GM19238 (cell line): ENCODE data around the gene S100A12.
"Not testable (repeated sequence)": the region's sequence is repeated elsewhere in the genome, so short reads cannot be mapped to it uniquely, and the experiment has no call there.

Source experiments
- DNase-seq: peaks from one replicate; pipeline ENCODE4 v3.0.0; 2011; ENCODE audit warnings: low spot score; ENCODE audit not compliant: insufficient read length

Gene S100A12

GRCh38 chr1:153353226-153353947 lies 22.0 kb downstream of the S100A12 start:
- peak; percentile 33 for DNase-seq

GRCh38 chr1:153352523-153352922 lies 22.9 kb downstream of the S100A12 start:
- peak; percentile 50 for DNase-seq

DNA sequence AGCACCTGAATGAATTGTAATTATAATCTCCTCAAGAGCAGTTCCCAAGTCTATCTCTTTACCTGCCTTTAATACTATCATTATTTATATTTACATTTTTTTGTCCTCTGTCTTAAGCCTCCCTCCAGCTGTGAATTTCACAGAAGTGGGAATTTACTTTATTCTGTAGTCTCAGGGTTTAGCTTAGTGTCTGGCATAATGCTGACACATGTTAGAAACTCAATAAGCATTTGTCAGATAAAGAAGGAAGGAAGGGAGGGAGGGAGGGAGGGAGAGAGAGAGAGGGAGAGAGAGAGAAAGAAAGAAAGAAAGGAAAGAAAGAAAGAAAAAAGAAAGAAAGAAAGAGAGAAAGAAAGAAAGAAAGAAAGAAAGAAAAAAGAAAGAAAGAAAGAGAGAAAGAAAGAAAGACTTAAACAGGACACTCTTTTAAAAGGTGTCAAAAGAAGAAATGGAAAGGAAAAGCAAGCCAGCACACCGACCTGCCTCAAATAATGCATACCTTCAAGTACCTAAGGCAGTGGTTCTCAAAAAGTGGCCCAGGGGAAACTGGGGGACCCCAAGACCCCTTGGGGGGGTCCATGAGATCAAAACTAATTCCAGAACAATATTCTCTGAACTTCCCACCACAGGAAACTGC lies 25.0 kb downstream of the S100A12 start:
- DNase-seq: no peak

DNA sequence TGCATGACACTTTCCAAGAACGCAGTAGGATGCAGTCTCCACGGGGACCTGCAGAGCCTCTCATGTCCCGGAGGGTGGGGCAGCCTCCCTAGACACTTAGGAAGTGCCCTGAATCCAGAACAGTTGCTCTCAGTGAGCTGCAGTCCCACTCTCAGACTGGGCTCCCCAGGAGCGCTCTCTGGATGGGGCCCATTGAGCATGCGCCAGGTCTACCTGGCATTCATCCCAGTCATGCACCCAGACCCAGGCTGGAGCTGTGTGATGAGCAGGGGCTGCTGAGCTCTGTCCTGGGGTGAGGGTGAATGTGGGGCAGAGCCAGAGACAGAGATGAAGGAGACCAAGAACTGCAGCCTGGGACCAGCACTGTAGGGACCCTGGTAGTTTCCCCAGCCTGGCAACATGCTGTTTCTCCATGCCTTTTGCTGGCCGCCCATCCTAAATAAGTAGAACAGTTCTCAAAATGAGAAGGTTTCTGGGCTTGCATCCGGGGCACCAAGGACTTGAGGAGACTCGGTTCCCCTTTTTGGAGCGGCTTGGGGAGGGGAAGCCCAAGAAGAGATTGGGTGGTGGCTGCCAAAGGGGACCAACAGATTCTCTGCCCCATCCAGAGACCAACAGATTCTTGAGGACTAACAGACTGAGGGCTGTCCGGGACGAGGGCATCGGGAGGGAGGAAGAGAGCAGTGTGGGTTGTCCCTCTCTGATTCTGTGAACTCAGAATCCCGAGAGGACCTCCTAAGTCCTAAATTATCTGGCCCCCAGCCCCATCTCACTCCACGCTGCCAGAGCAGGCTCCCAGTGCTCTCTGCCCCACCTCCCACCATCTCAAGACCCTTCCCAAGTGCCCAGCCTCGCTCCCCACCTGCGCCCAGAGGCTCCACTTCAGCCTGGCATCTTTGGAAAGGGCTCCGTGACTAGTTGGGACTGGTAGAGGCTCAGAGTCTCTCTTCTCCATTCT lies 25.8 kb downstream of the S100A12 start:
- no peak for DNase-seq

DNA sequence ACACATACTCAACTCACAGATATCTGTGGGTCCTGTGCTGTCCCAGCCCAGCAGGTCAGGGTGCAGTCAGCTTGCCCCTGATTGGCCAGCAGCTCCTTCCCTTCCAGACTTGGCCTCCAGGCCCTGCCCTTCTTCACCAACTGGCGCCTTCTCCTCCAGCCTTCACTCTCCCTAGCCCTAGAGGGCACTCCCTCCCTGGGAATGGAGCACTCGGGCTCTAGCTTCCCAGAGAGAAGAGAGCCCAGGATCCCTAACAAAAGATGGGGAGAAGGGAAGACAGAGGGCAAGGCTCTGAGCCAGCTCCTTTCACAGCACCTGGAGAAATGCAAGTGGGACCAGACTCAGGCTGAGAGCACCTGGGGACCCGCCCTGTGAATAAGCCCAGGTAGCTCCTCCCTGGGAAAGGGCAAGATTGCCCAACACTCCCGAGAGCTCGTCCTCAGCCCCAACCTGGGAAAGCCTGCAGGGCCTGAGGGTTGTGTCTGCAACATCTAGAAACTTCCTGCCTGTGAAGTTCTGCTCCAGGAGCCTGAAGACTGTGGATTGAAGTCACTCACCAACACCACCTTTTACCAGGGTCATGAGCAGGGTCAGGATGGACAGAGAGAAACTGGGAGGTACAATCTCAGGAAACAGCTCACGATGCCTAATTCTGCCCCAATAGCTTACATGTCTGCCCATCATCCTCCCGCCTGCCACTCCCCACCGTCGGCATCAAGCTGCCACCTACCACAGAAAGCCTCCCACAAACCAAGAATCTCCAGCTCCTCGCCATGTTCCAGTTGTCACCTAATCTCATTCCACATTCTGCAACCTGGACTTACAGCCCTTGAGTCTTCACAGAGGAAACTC lies 26.7 kb downstream of the S100A12 start, which contains the start of gene PGLYRP4:
PGLYRP4 (minus strand) TSS at position 331 of the 852 bp plus-strand sequence. CDS start 909 bp downstream, outside the sequence.
- DNase-seq: no peak

- no peak for DNase-seq
These were observed 27.6 kb downstream of the S100A12 start for GRCh38 chr1:153347856-153348255.

DNA sequence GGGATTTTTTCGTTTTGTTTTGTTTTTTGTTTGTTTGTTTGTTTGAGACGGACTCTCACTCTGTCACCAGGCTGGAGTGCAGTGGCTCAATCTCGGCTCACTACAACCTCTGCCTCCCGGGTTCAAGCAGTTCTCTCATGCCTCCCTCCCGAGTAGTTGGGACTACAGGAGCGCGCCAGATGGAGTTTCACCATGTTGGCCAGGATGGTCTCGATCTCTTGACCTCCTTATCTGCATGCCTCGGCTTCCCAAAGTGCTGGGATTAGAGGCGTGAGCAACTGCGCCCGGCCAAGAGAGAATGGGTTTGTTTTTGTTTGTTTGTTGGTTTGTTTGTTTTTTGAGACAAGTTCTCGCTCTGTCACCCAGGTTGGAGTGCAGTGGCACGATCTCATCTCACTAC lies 28.4 kb downstream of the S100A12 start:
- not testable (repeated sequence) for DNase-seq

- no peak for DNase-seq
These were observed 29.2 kb downstream of the S100A12 start for GRCh38 chr1:153346077-153346723.

GRCh38 chr1:153345187-153346076 lies 30.0 kb downstream of the S100A12 start:
- no peak for DNase-seq

GRCh38 chr1:153344718-153345025 lies 30.7 kb downstream of the S100A12 start:
- DNase-seq: no peak

DNA sequence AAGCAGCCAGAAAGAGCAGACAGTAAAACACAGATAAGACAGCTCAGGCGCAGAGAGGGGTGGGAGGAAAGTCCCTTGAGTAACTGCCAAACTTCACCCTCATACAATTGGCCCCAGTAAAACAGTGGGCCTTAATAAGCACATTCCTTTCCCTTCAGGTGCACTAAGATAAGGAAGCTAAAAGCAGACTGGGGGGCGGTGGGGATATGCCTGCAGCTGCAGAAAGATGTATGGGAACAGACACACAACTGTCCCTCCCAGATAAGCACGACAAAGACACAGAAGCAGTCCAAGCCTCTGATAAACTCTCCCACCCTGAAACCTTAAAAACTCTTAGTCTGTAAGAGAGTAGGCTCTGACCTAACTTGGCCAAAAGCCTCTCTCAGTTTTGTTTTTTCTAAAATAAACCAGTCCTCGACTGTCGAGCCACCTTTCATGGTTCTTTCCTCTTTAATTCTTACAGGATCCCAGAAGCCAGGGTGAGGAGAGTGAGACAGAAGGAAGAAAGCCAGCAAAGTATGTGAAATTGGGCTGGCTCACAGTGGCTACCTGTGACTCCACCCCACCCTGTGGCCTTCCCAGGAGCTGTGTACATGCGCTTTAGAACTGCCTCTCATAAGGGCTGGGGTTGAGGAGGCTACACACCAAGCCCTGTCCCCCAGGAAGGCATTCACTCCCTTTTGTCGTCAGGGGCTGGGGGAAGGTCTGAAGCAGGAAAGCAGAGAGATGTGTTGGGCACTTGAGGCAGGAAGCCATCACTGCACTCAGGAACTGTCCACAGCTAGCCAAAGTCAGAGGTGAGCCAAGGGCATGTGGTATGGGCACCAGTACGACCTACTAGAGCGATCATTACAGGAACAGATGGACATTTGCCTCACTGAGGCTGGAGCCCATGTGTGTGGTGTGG lies 31.4 kb downstream of the S100A12 start:
- DNase-seq: no peak

DNA sequence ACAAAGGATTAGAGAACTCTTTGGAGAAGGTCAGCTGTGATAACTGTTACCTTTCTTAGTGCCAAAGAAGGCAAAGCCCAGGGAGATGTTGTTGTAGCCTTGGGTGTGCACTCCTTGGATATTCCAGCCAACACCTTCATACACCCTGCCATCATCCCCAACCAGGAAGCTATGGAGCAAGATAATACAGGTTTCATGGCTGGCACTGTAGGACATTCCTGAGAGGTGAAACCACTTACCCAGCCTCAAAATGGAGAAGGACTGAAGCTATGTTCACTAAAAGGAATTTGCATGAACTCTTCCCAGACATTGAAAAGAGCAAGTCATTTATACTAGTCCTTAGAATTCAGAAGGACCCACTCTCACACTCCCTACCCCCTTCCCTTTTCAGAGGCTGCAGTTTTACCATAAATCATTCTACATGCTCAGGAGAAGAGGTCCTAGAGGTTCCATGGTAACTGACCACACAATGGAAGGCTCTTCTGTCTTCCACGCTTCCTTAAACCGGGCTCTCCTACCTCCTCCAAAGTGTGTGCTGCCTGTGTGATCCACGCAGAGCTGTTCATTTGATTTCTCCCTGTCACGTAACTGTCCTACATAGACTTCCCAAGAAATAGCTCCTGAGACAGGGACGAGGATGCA lies 32.3 kb downstream of the S100A12 start:
- no peak for DNase-seq

DNA sequence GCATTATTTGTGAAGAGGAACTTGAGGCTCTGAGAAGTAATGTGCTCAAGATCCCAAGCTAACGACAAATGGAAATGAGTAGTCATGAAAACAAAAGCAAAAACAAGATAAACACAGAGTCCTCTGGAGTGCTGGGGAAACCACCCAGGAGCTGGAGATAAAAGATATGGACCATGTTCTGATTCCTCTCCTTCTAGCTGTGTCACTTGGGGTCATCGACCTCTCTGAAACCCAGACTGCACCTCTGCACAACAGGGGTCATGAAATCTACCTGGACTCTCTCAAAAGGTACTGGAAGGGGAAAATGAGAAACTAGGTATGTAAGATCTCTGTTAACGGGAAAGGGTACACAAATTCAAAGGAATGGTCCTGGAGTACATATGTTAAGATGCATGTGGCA lies 33.2 kb downstream of the S100A12 start:
- DNase-seq: no peak

DNA sequence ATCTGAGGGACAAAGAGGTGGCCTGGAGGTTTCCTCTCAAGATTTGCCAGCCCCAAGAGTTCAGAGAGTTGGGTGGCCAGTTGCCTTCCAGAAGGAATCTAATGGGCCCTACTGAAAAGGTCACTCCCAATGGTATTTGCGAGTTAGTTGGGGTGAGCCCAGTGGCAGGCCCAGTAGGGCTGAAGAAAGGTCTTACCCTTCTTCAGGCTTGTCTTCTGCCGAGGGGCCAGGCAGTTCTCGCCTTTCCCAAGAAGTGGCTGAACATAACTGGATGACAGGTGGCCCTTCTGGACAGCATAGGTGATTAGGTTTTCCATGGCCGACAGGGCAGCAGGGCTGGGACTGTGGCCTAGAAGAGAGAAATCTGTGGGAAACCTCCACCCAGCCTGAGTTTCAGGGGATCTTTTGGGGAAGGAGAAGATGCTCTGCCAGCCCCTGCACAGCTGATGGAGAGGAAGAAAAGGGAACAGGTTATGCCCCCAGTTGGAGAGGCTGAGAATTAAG lies 33.9 kb downstream of the S100A12 start:
- DNase-seq: no peak

- no peak for DNase-seq
These were observed 35.1 kb downstream of the S100A12 start for GRCh38 chr1:153340356-153340755.

- no peak for DNase-seq
These were observed 35.6 kb downstream of the S100A12 start for GRCh38 chr1:153339802-153340201.

DNA sequence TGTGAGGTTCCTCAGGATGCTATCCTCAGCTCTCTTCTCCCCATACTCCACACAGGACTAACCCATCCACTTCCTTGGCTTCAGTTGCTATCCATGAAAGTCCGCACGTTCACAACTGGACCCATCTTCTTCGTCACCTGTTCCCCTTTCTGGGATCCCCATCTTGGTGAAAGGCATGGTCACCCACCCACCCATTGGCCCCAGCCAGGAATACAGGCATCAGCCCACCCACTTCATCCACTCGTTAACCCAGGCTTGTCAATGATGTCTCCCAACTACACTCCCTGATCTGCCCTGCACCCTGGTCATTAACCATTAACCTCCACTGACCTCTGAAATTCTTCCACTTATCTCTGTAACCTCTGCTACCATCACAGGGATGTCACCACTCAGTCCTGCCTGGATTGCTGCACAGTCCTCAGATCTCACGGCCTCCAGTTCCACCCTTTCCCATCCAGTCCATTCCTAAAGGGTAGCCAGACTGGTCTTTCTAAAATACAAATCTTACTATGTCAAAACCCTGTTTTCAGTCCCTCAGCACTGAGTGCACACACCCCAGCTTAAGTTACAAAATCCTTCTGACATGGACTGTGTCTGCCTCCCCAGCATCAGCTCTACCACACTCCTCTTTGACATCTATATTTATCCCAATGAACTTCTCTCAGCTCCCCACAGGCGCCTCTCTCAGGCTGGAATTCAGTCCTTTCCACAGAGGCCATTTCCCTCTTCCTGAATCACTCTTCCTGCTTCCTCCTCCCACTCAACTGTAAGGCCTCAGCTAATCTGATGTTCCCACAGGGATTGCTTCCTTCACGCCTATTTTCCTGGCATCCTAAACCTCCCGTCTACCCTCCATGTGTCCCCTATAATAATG lies 37.2 kb downstream of the S100A12 start:
- DNase-seq: no peak
